Measurements from ENCODE around the gene DGKI.
"Not testable (repeated sequence)": the region's sequence is repeated elsewhere in the genome, so short reads cannot be mapped to it uniquely, and the experiment has no call there.

The DGKI gene

GRCh38 chr7:137834552-137834951, 12.2 kb downstream of the DGKI start:
- no peak for DNase-seq

GRCh38 chr7:137832990-137833389, 13.8 kb downstream of the DGKI start:
- not testable (repeated sequence) for DNase-seq

- no peak for DNase-seq
Measured at GRCh38 chr7:137832382-137832781, 14.4 kb downstream of the DGKI start.

- not testable (repeated sequence) for DNase-seq
Measured at GRCh38 chr7:137831555-137831954, 15.2 kb downstream of the DGKI start.

- no peak for DNase-seq
Measured at GRCh38 chr7:137829337-137829992, 17.3 kb downstream of the DGKI start.

GRCh38 chr7:137828456-137828855, 18.3 kb downstream of the DGKI start:
- DNase-seq = no peak

- no peak for DNase-seq
Measured at GRCh38 chr7:137825489-137825888, 21.3 kb downstream of the DGKI start.

GRCh38 chr7:137820677-137821420, 25.9 kb downstream of the DGKI start:
- DNase-seq = peak; percentile 78

GRCh38 chr7:137820156-137820555, 26.6 kb downstream of the DGKI start:
- peak; percentile 12 for DNase-seq

GRCh38 chr7:137818036-137818435, 28.7 kb downstream of the DGKI start:
- no peak for DNase-seq

GRCh38 chr7:137816696-137817320, 30.0 kb downstream of the DGKI start:
- no peak for DNase-seq

- DNase-seq = no peak
Measured at GRCh38 chr7:137813541-137813940, 33.2 kb downstream of the DGKI start.

- no peak for DNase-seq
Measured at GRCh38 chr7:137810248-137810647, 36.5 kb downstream of the DGKI start.

GRCh38 chr7:137804836-137805235, 41.9 kb downstream of the DGKI start:
- peak; percentile 23 for DNase-seq

- DNase-seq = no peak
Measured at GRCh38 chr7:137801491-137801890, 45.3 kb downstream of the DGKI start.

GRCh38 chr7:137801003-137801402, 45.8 kb downstream of the DGKI start:
- DNase-seq = no peak

GRCh38 chr7:137798073-137798763, 48.6 kb downstream of the DGKI start:
- no peak for DNase-seq

GRCh38 chr7:137795211-137795610, 51.6 kb downstream of the DGKI start:
- DNase-seq = no peak

GRCh38 chr7:137791930-137792329, 54.8 kb downstream of the DGKI start:
- no peak for DNase-seq

- no peak for DNase-seq
Measured at GRCh38 chr7:137790828-137791227, 55.9 kb downstream of the DGKI start.

- DNase-seq = no peak
Measured at GRCh38 chr7:137789215-137789882, 57.4 kb downstream of the DGKI start.

GRCh38 chr7:137787301-137787976, 59.3 kb downstream of the DGKI start:
- DNase-seq = no peak

Measured in NCI-H1436 treated with DMSO at 0.1 percent for 48 hours (cell line).